Breast epithelium (tissue), 4 donors: ENCODE data around the gene ZNF497. TPM values are rescaled to one million over a fixed set of nuclear protein-coding genes. Genes with fewer than 3 reads are reported as not detected.
A peak's percentile ranks its signal among the peaks of the same experiment; 100 is the strongest.
"Not testable (repeated sequence)": the region's sequence is repeated elsewhere in the genome, so short reads cannot be mapped to it uniquely, and the experiment has no call there.

Experiments
- DNase-seq, 2 donors: peaks; one replicate each; pipeline ENCODE4 v3.0.0-alpha.2; 2019; ENCODE audit warnings: low spot score in 2 of 2
- H3K27ac ChIP-seq, 2 donors: fragments of 200-600 bp; sonication (generic) in 1 of 2; one replicate each; pipeline ENCODE4 v1.5.1; 2016 to 2019; ENCODE audit warnings: mild to moderate bottlenecking in 1 of 2
- H3K27me3 ChIP-seq, 2 donors: fragments of 200-600 bp; sonication (generic) in 1 of 2; one replicate each; pipeline versions ENCODE4 v1.5.1 to v1.6.0; 2017 to 2019; ENCODE audit warnings: control low read depth in 1 of 2, mild to moderate bottlenecking in 1 of 2
- H3K36me3 ChIP-seq: fragments of 200-600 bp; one replicate; pipeline ENCODE4 v1.5.1; 2019
- H3K4me1 ChIP-seq, 2 donors: fragments of 200-600 bp; sonication (generic); one replicate each; pipeline ENCODE4 v1.5.1; 2016 to 2019; ENCODE audit warnings: control low read depth in 1 of 2
- H3K4me3 ChIP-seq, 3 donors: fragments of 200-600 bp; sonication (generic); 1 replicate in 2 of 3; 2 replicates in 1 of 3; pipeline ENCODE4 v1.5.1; 2016 to 2019; ENCODE audit warnings: mild to moderate bottlenecking in 3 of 3, moderate library complexity in 2 of 3
- H3K9me3 ChIP-seq, 2 donors: fragments of 200-600 bp; sonication (generic) in 1 of 2; one replicate each; pipeline ENCODE4 v1.5.1; 2016 to 2019; ENCODE audit warnings: control low read depth in 1 of 2
- POLR2A ChIP-seq: fragments of 450-650 bp; IDR thresholded peaks from one replicate; pipeline ENCODE4 v1.6.1; 2016; ENCODE audit warnings: antibody characterized with exemption, mild to moderate bottlenecking, moderate library complexity
- POLR2AphosphoS5 ChIP-seq, 3 donors: sonication (generic); formaldehyde crosslinking; IDR thresholded peaks; one replicate each; pipeline ENCODE4 v1.6.1; 2017; ENCODE audit warnings: antibody characterized with exemption in 3 of 3
- intact Hi-C: fragments of 100-400 bp; cut with DNase I; formaldehyde crosslinking; loops from one replicate; pipeline ENCODE4 v1.15.1; 2023; ENCODE audit warnings: low total_unique reads
- total RNA-seq, 3 donors: library from RNA; depleted of rRNA; stranded (reverse); fragments of >200 nt; gene quantifications; one replicate each; pipeline ENCODE4 v1.1.0, GENCODE V29; 2016
- TF ChIP-seq, protein P1 (sequence below), 3 donors: fragments of 450-650 bp; IDR thresholded peaks; one replicate each; pipeline ENCODE4 v1.5.1; 2016 to 2017; ENCODE audit warnings: antibody characterized with exemption in 3 of 3, mild to moderate bottlenecking in 3 of 3, moderate library complexity in 3 of 3

The ZNF497 gene
- total RNA-seq, 3 donors from 2014 or later, result 0.80 to 5.3 (median 3.6) TPM

DNA sequence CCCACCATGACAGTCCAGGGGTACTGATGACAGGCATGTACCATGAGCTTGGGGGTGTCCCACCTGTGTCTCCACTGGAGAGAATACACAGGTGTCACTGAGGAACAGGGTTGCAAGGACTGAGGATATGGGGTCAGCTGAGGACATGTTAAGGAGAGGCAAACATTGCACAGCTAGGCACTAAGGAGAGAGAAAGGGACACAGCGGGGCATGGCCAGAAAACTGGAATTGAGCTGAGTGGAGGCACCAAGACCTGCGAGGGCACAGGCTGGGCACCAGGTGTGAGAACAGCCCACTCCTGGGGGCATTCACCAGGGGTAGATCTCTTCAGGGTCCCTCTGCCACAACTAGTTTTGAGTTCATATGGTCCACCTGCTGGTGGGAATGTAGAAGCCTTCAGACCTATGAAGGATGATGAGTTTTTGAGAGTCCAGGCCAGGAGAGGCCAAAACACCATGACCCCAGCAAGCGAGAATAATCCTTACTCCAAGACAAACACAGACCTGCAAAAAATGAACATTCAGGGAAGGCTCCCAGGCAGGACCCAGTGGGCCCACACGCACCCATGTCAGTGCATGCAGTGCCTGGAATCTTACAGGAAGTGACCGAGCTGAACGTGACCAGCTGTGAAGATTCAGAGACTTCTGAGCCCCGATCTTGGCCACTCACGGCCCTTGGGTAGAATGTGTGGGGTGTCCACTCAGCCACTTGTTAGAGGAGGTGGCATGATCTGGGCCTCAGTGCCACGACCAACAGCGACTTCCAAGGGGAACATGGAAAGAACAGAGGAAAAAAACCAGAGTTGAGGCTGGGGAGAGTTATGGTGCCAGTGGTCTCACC lies 44.5 kb upstream of the ZNF497 start:
- no peak for DNase-seq
- H3K27ac ChIP-seq, result peak overlapping the region; percentile 89 to 94
- H3K4me3 ChIP-seq, result peak overlapping the region; percentile 76 to 93 (median 88)
- intact Hi-C loops, result loop anchor here (10.0 kb wide), 1 partner anchor 1302 kb away; no protein-coding TSS in a partner anchor
- peaks cover 5 to 12% of the 10 kb centered on the region in 2 donors for H3K4me1 ChIP-seq
- no peaks in the 10 kb centered on the region for H3K9me3 ChIP-seq
- H3K27me3 ChIP-seq, result no peaks in the 10 kb centered on the region
- H3K36me3 ChIP-seq, result no peaks in the 10 kb centered on the region
- TF ChIP-seq, protein P1, sequence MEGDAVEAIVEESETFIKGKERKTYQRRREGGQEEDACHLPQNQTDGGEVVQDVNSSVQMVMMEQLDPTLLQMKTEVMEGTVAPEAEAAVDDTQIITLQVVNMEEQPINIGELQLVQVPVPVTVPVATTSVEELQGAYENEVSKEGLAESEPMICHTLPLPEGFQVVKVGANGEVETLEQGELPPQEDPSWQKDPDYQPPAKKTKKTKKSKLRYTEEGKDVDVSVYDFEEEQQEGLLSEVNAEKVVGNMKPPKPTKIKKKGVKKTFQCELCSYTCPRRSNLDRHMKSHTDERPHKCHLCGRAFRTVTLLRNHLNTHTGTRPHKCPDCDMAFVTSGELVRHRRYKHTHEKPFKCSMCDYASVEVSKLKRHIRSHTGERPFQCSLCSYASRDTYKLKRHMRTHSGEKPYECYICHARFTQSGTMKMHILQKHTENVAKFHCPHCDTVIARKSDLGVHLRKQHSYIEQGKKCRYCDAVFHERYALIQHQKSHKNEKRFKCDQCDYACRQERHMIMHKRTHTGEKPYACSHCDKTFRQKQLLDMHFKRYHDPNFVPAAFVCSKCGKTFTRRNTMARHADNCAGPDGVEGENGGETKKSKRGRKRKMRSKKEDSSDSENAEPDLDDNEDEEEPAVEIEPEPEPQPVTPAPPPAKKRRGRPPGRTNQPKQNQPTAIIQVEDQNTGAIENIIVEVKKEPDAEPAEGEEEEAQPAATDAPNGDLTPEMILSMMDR (IDR thresholded peaks at IDR 0.05), result peak in 1 of 3 donors; percentile 28
- no peak for TF ChIP-seq POLR2A

DNA sequence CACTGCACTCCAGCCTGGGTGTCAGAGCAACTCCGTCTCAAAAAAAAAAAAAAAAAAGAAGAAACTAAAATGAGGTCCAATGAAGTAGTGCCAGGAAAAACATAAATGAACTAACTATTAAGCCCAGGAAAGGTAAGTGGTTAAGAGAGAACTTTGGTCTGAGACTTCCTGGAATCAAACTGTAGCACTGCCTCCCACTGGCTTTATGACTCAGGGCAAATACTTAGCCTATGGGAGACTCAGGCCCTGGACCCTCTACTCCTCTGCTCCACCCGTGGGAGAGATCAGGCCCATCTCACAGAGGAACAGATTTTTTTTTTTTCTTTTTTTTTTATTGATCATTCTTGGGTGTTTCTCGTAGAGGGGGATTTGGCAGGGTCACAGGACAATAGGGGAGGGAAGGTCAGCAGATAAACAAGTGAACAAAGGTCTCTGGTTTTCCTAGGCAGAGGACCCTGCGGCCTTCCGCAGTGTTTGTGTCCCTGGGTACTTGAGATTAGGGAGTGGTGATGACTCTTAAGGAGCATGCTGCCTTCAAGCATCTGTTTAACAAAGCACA lies 41.4 kb upstream of the ZNF497 start:
- not testable (repeated sequence) for H3K27me3 ChIP-seq, H3K9me3 ChIP-seq, H3K36me3 ChIP-seq, DNase-seq, H3K4me3 ChIP-seq, H3K27ac ChIP-seq
- intact Hi-C loops, result loop anchor here (10.0 kb wide), 1 partner anchor 1299 kb away; no protein-coding TSS in a partner anchor
- peaks cover 11 to 16% of the 10 kb centered on the region in 2 donors for H3K4me1 ChIP-seq

DNA sequence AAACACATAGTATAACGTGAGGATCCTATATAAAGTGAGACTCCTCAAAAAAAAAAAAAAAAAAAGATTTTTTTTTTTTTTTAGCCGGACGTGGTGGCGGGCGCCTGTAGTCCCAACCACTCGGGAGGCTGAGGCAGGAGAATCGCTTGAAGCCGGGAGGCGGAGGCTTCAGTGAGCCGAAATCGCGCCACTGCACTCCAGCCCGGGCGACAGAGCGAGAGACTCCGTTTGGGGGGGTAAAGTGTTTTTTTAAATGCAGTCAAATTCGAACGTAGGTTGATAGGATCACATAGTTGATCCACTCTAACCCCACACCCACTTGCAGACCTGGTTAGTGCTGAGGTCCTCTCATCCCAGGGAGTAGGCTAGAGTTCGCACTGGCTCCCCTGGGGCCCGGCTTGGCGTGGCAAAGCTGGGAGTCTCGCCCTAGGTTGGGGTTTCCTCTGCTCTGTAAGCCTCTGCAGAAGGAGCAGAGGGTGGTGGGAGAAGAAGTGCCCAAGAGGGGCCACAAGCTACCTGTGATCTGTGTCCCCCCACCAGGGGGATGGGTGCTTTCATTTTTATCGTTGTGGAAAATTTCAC lies 39.4 kb upstream of the ZNF497 start:
- Histone ChIP-seq H3K4me3 (peak overlapping the region; percentile 50 to 71 (median 66)), H3K27me3 (peaks cover 0 to 8% of the 10 kb centered on the region in 2 donors), H3K4me1 (peaks cover 8 to 9% of the 10 kb centered on the region in 2 donors), H3K27ac (peak overlapping the region in 1 of 2 donors; percentile 90), H3K36me3 (no peaks in the 10 kb centered on the region), H3K9me3 (no peaks in the 10 kb centered on the region)
- intact Hi-C loops, result loop anchor here (10.0 kb wide), 1 partner anchor 1297 kb away; no protein-coding TSS in a partner anchor
- TF ChIP-seq, protein P1 (IDR thresholded peaks at IDR 0.05), result no peak
- TF ChIP-seq POLR2A, result no peak
- no peak for TF ChIP-seq POLR2AphosphoS5 (IDR thresholded peaks at IDR 0.05)
- peak in 1 of 2 donors; percentile 31 for DNase-seq

DNA sequence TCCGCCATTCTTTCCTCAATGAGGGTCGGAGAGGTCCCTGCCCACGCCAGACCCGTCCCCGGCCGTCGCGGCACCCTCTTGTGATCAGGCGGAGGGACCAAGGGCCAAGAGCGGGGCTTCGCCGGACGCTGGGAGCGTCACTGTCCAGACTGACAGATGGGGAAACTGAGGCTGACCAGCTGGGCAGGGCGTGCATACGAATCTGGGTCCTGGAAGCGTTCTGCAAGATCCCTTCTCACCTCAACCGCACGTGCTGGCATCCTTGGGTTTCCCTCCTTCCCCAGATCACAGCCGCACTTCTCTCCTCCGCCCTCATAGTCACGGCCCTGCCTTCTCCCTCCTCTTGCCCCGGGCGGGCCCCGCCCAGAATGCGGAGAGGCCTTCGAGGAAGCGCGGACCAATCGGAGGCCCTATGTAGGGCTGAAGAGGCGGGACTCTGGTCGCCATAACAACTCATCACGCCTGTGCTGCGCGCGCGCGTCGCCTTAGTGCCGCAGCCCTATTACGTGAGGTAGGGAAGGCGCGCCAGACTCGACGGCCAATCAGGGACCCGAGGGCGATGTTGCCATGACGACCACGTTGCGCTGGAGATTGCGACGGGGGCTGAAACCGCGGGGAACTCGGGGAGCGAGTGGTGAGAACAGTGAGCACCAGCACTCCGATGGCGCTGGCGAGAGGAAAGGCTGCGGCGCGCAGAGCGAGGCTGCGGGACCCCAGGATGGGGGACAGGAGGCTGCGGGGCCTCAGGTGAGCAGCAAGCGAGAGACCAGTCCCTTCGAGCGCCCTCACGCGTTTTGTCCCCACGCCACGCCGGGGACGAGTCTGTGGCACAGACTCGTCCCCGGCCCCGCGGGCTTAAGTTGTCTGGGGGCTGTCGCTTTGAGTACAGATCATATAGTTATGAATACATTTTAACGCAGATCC lies 38.6 kb upstream of the ZNF497 start:
- Histone ChIP-seq H3K4me3 (peak overlapping the region; percentile 50 to 71 (median 66)), H3K4me1 (peaks cover 6 to 9% of the 10 kb centered on the region in 2 donors), H3K27me3 (peaks cover 0 to 11% of the 10 kb centered on the region in 2 donors), H3K27ac (peak overlapping the region; percentile 83 to 90), H3K9me3 (no peaks in the 10 kb centered on the region), H3K36me3 (no peaks in the 10 kb centered on the region)
- peak; percentile 100 for DNase-seq
- peak; percentile 34 to 91 (median 68) for TF ChIP-seq POLR2AphosphoS5 (IDR thresholded peaks at IDR 0.05)
- TF ChIP-seq POLR2A, result no peak
- intact Hi-C loops, result loop anchor here (10.0 kb wide), 1 partner anchor 1296 kb away; no protein-coding TSS in a partner anchor

DNA sequence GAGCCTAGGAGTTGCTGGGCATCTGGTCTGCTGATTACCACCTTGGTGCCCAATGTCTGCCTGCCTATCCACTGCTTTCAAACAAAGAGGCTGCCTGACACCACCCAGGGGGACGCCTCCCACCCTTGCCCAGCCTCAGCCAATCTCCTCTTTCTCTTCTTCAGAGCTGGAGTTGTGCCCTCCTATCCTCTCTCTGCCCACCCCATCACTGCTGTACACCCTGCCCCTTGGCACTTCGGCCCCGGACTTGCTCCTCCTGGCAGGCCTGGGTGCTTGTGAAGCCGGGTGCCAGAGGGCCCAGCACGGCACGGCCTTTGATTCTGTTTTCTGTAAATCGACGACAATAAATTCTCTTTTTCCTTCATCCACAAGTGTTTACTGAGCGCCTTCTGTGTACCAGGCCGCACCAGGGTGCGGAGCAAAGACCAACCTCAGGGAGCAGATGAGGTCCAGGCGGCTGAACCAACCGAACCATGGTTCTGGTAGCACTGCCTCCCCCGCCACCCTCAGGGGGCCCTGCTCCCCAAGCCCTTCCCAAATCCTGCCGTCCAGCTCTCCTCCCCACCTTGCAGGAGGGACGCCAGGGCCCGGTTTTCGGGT lies 37.9 kb upstream of the ZNF497 start:
- peaks cover 0 to 14% of the 10 kb centered on the region in 2 donors for H3K27me3 ChIP-seq
- no peaks in the 10 kb centered on the region for H3K36me3 ChIP-seq
- peaks cover 9 to 11% of the 10 kb centered on the region in 2 donors for H3K4me1 ChIP-seq
- TF ChIP-seq, protein P1 (IDR thresholded peaks at IDR 0.05), result no peak
- TF ChIP-seq POLR2AphosphoS5 (IDR thresholded peaks at IDR 0.05), result no peak
- no peak for TF ChIP-seq POLR2A
- intact Hi-C loops, result loop anchor here (10.0 kb wide), 1 partner anchor 1296 kb away; no protein-coding TSS in a partner anchor
- no peak for DNase-seq
- peak overlapping the region; percentile 50 to 71 (median 66) for H3K4me3 ChIP-seq
- H3K9me3 ChIP-seq, result no peaks in the 10 kb centered on the region
- H3K27ac ChIP-seq, result peak overlapping the region in 1 of 2 donors; percentile 90
